Fibroblast of skin of abdomen (primary cell): ENCODE data around the gene NFIX.

Experiments used
- DNase-seq: peaks from one replicate; pipeline ENCODE4 v3.0.0-alpha.2; 2013

The NFIX gene

DNA sequence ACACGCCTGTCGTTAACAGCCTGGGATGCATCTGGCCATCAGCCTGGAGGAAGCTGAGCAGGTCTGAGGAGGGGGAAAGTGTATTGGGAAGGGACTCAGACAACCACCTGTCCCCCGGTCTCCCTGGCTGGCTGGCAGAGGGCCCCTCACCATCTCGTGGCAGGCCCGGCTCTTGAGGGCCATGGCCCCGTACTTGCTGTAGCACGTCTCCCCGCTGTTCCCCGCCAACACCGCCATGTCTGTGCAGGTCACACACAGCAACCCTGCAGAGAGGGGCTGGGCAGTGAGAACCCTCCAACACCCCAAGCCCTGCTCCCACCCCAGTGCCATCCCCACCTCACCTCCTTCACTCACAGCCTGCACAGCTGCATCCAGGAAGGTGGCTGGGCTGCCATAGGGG is 117.3 kb downstream of the NFIX start:
- DNase-seq: no peak

DNA sequence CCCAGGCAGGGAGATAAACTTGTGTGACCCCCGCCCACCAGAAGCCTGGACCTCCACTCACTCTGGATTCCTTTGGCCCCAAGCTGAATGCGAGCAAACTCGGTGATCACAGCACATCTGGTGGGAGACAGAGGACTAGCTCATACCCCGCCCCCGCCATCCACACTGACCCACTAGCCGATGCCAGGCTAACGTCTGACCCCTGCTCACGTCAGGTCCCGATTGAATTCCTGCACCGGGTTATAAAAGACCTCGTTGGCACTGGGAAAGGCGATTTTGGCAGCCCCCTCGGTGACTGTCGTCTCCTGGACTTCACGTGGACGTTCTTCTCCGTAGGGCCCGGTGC is 120.6 kb downstream of the NFIX start:
- DNase-seq: no peak

DNA sequence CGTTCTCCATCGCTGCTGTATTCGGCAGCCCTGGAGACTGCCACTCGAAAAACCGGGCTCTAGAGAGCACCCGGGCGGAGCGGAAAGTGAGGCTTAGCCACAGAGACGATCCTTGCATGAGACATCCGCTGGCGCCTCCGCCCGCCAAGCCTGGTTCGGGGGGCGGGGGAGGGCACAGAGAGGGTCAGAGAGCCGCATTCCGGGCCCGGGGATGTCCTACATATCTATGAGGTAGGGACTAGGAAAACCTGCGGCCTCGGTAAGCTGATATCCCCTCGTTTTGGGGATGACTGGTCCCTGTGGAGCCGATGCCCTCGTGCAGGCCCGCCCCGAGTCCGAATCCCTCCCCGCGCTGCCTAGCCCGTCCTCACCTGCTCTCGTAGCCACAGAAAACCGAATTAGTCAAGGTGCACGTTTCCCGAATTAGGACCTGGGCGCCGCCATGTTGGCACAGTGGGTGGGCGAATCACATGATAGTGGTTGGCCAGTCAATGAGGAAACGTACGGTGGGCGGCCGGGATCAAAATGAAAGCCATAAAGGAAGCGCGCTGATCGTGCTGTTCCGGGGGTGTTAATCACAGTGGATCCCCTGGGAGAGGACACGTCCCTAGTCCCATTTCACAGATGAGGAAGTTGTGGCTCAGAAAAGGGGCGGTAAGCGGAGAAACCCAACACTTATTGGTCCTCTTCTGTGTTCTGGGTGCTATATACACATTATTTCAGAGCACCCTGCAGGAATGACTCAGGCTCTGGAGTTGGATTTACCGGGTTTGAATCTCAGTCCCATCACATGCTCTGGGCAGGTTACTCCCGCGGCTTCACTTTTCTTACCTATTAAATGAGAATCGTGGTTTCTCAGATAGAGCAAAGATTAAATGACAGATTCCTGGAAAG is 121.3 kb downstream of the NFIX start, which contains the start of gene TRMT1:
Gene TRMT1 (minus strand): TSS at position 459 of the 894 bp plus-strand sequence. CDS start 341 bp downstream, at position 118.
- DNase-seq: peak; percentile 94

DNA sequence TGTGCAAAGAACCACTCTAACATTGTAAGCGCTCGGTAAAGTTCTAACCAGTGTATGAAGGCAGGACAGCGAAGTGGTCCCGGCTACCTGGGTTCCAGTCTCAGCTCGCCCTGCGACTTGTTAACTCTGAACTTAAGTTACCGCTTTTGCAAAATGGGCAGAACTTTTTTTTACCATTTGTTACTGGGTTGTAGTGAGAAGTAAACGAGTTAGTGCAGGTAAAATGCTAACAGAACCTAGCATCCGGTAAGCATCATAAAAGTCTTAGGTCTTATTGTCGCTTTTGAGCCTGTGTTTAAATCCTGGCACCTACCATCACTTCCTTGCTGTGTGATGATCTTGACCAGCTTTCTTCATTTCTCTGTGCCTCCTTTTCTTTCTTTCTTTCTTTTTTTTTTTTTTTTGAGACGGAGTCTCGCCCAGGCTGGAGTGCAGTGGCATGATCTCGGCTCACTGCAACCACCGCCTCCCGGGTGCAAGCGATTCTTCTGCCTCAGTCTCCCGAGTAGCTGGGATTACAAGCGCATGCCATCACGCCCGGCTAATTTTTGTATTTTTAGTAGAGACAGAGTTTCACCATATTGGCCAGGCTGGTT is 122.0 kb downstream of the NFIX start:
- no peak for DNase-seq

DNA sequence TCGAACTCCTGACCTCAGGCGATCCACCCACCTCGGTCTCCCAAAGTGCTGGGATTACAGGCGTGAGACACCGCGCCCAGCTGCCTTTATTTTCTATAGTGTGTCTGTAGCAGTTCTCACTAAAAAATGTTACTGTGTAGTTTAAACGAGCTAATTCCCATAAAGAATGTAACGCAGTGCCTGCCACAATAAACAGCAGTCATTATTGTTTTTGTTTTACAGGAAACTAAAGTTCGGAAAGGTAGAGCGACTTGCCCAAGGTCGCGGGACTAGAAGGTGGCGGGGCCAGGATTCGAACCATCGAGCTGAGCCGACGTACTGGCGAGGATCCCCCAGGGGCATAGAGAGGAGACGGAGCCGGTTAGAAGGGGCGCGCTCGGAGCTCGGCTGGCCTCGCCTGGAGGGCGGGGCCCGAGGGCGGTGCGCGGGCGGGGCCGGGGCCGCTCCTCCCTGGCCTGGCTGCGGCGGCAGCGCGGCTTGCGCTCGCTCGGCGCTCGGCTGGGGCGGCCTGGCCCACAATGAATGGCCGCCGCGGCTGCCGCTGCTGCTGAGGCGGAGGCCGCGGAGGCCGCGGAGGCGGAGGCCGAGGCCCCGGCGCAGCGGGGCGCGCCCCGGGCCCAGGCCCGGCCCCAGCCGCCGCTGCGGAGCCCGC is 122.6 kb downstream of the NFIX start, which contains the start of gene NACC1:
Gene NACC1 (plus strand): TSS at position 493 of the 652 bp plus-strand sequence. CDS start 16,944 bp downstream, outside the sequence.
- peak; percentile 91 for DNase-seq

DNA sequence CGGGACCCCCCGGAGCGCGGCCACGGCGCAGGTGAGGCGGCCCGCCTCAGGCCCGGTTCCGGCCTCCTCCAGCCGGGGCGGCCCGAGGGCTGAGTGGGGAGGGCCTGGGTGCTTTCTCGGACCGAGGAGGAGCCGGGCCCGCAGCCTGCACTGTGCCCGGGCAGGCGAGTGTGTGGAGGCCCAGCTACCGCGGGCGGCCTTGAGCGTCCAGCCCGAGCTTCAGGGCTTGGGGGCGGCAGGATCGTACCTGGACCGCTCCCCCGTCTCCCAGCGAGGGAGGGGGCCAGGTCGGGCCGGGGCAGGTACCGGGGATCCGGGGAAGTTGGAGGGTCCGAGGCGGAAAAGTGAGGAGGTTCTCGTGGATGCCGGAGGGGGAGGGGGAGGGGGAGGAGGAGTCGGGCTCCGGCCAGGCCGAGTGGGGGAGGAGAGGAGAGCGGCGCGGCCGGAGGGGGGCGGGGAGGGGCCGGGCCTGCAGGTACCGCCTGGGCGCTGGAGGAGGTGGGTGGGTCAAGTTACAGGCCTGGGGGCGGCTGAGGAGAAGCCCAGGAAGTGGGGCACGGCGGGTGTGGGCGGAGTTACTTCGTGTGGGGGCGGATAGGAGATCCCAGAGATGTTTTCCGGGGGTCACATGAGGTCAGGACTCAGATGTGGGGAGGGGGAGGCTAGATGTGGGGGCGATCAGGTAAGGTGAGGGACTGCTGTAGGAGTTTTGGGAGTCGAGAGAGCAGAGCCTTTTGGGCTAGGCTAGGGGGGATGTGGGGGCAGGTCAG is 123.3 kb downstream of the NFIX start:
- DNase-seq: peak; percentile 40

DNA sequence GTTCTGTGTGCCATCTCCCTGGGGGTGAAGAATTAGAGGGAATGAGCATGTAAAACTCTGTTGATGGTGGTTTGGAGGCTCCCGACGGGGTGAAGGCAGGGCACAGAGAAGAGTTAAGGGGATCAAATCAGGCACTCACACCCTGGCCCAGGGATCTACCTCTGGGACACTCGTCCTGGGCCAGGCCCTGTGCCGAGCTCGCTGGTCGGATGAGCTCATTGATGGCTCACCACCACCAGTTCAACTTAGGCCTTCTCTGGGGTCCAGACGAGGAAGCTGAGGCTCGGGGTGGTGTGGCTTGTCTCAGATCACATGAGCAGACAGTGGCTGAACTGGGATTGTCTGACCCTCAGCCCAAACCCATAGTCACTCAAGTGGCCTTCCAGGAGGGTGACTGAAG is 124.4 kb downstream of the NFIX start:
- no peak for DNase-seq

DNA sequence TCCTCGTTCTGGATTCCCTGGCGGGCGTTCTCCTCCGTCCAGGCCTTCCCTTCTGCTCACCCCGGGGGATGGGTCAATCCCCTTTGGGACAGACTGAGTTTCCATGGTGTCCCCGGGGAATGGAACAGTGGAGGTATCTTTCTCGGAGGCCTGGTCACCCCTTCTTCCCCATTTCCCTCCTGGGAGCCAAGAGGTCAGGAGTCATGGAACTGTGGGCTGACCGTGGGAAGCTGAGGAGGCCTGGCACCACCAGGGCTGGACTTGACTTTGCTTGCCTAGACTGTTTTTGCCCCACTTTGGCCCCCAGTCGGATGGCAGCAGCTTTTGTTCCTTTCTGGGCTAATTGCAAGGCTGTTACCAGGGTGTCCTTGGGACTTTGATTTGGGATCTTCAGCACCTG is 124.8 kb downstream of the NFIX start:
- no peak for DNase-seq

DNA sequence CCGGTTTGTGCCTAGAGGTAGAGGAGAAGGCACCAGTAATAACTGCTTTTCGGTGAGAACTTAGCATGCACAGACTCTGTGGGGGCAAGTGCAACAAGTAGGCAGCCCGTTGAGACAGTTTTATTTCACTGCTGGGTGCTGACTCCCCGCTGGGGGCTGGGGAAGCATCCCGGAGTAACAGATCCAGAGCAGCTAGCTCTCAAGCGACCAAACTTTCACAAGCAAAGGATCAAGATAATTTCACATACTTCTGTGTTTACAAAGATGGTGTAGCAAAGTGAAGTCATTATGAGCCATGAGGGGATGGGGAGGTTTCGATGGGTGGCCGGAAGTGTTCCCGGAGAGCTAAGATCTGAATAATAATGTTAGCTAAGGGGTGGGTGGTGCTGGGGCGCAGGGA is 125.5 kb downstream of the NFIX start:
- no peak for DNase-seq

DNA sequence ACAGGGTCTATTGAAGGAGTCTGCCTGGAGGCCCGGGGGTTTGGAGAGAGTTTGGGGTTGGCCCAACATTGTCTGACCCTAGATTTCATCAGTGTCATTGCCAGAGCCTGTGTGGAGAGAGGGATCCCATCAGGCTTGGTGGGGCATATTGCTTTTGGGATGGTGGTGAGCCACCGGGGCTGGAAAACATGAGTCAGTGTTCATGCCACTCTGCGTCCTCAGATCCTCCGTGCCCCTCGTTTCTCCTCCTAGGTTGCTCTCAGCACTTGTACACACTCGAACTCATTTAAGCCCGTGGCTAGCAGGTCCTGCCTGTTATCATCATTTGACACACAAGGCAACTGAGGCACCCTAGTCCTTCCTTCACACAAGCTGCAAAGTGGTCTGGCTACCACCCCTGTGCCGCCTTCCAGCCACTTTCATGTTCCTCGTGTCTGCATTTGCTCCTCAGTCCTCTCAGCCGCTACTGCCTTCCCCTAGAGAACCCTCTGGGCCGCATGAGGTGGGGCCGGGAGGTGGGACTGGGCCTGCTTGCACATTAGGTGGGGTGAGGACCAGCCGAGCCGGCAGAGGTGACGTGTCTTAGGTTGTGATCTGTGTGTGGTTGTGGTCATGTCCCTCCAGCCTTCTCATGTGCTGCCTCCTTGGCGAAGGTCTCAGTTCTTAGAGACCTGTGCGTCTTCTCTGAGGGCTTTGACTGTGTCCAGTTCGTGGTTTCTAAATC is 126.4 kb downstream of the NFIX start:
- DNase-seq: no peak

DNA sequence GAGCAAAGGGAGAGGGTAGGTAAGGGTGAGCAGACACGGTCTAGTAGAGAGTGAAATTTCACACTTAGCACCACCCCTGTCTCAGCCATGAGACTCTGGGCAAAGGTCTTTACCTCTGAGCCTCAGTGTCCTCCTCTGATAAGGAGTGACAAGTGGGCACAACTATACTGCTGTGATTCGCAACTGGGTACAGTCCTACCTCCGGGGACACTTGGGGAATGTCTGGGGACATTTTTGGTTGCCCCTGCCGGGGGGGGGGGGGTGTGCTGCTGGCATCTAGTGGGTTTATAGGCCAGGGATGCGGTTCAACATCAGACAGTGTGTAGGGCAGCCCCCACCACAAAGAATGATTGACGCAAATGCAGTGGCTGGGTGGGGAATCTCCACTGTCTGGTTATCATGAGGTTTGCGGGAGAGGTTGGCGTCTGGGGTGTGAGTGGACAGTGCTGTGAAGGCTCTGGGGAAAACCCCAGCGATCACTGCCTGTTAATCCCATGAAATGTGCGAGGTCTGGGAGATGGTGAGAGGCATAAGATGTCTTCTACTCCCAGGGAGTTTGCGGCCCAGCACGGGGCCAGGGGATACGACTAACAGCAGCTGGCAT is 127.1 kb downstream of the NFIX start:
- no peak for DNase-seq

DNA sequence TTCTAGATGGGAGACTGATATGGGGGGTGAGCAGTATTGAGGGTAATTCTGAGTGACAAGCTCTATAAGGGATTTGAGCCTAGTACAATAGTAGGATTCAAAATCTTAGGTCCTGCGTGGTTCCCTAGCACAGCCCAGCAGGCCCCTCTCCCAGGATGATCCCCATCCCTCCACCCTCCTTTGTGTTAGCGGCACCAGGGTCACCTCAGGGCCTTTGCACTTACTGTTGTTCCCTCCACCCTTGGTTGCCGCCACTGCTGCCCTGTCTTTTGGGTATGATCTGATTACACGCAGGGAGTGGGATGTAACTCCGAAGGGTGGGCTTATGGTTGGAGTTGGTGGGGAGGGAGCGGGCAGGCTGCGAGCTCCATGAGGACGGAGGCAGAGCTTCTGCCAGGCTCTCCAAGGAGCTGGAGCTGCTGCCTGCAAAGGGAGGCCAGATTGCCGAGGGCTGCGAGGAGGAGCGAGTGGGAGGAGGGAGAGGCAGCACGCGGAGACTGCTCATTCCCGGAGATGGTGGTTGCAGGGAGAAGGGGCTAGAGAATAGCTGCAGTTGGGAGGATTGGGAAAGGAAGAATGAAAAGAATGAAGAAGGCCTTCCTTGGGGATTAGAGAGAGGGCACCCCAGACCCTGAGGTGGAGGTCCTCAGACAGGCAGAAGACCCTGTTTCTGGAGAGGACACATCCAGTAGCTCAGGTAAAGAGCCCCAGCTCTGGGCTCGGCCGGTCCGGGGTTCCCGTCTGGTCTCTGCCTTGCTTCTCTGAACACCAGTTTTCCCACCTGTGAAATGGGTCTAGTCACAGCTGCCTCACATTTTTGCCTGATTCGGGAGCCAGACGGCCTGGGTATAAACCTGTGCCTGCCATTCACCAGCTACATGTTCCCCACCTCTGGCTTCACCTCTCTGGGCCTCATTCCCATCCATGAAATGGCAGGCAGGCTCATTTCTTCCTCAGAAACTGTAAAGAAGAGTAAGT is 128.0 kb downstream of the NFIX start:
- no peak for DNase-seq

DNA sequence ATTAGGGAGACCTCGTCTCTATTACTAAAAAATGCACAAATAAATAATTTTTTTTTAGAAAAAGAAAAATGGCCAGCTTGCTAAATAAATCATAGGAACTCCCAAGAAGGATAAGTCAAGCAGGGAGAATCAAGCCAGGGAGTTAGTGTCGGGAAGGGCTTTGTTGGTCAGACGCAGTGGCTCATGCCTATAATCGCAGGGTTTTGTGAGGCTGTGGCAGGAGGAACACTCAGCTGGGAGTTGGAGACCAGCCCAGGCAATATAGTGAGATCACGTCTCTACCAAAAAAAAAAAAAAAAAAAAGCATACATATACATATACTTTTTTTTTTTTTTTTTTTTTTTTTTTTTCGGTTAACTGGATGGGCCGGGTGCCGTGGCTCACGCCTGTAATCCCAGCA is 131.8 kb downstream of the NFIX start:
- peak; percentile 15 for DNase-seq

DNA sequence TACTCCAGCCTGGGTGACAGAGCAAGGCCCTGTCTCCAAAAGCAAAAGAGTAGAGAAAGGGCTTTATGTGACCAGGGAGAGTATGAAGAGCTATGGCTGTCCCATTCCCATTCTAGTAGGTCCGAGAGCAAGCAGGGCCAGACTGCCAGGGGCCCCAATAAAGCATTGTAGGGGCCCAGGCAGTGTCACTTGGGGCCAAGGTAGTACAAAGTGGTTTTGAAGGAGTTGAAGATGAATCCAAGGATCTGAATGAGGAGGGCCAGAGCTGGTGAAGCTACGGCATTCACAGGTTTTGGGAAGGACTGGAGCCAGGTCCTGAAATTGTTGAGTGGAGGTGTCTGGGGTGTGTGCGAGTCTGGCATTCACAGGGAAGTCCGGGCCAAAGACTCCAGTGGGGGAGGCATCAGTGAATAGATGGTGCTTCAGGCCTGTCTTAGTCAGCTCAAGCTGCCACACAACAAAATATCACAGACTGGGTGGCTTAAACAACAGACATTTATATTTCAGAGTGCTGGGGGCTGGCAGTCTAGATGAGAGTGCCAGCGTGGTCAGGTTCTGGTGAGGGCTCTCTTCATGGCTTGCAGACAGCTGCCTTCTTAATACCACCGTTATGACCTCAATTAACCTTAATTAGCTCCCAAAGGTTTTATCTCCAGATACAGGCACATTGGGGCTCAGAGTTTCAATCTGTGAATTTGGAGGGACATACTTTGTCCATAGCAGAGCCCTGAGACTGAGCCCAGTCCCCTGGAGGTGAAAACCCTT is 132.7 kb downstream of the NFIX start:
- DNase-seq: no peak

DNA sequence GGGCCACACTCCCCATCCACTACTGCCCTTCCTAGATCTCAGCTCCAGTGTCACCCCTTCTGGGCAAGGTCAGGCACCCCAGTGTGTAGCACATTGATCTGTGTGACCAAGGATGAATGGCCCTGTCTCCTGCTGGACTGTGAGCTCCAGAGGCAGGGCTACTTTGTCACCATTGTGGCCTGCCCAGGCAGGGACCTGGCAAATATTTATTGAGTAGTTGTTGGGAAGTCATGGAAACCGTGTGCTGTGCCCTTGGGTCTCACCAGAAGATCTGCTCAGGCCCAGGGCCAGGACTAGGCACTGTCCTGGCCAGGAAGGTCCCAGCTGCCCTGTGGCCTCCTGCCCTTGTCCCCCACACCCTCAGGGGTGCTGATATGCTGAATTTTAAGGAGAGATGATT is 133.3 kb downstream of the NFIX start:
- DNase-seq: no peak

DNA sequence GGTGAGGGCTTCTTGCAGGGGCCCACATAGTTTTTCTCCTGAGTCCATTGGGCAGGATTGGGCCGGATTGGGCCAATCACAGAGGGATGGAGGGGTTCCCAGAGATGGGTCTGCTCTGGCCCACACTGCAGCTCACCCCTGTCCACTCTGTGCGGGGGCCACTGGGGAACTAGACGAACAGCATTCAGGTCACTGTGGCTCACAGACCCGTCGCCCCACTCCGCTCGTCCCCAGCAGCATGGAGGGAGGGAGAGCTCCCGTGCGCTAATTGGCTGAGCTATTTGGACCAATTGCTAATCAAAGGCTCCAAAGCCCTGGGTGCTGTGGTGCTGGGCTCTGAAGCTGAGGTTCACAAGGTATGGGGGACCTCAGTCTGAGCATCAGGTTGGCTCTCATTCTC is 134.1 kb downstream of the NFIX start:
- no peak for DNase-seq

DNA sequence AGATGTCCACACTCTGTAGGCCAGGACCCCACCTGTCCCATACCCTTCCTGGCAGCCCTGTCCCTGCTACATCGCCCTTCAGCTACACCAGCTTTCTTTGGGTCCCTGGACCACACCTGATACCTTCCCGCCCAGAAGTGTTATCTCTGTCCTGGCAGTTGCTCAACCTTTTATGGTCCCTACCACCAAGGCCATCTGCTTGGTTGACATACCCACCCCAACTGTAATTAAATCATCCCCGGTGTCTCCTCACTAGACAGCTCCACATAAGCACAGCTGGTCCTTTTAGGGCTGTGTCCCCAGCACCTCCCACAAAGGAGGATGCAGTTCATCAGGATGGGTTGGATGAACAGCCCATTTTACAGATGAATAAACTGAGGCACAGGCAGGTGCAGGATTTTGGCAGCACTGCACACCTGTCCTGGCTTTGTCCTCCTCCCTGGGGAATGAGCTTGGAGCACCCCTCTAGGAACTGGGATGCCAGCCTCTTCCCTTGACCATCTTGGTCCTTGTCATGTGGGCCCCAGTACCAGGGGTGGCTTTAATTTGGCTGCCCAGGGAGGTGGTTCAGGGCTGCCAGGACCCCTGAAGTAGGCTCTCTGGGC is 135.7 kb downstream of the NFIX start:
- DNase-seq: no peak

DNA sequence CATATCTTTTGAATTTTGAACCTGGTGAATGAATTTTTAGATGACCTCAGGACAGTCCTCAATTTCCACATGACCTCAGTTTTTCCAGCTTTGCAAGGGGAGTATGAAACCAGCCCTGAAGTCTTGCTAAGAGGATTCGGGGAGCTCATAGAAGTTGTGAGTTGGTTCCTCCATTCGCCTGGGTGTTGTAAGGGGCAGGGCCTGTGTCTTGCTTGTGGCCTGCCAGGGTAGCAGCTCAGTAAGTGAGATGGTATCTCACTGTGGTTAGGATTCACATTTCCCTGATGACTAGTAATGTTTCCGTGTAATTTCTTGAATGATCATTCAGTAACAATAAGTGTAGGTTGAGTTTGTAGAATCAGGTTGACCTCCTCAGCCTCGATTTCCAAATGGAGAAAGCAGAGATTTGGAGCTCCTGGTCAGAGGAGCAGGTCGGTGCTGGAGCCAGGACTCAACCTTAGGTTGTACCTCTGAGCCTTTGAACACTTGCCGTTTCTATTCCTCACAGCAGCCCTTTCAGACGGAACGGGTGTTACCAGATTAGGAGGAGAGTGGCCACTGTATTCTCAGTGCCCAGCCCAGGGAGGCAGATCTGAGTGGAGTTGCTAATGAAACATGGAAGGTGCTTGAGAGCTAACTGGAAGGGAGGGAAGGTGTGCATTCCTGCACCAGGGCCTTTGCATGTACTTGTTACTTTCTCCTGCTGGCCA is 137.4 kb downstream of the NFIX start:
- peak; percentile 68 for DNase-seq
